ENCODE data around the gene MINK1. TPM values are rescaled to one million over a fixed set of nuclear protein-coding genes. Genes with fewer than 3 reads are reported as not detected.

The MINK1 gene
- total RNA-seq, 1 experiment from 2014 or later = 105 TPM

- 0 out of 2 replicates have a peak, but pooled peaks cover 5% of the 10 kb centered on the region for H3K4me1 Mint-ChIP-seq
- TF ChIP-seq MXD4 (CRISPR knock-in tag; IDR thresholded peaks at IDR 0.05; ENCODE audit: borderline replicate concordance) (no peak), IRF2 (CRISPR knock-in tag; IDR thresholded peaks at IDR 0.05; ENCODE audit: borderline replicate concordance, low read depth) (no peak), NFE2L1 (CRISPR knock-in tag; IDR thresholded peaks at IDR 0.05) (no peak), IRF1 (CRISPR knock-in tag; IDR thresholded peaks at IDR 0.05) (no peak), ATF1 (CRISPR knock-in tag; IDR thresholded peaks at IDR 0.05) (no peak), JAZF1 (CRISPR knock-in tag; IDR thresholded peaks at IDR 0.05) (no peak)
- no peak overlapping the region for H3K27ac Mint-ChIP-seq
- H3K9me3 Mint-ChIP-seq = no peaks in the 10 kb centered on the region
- no peak for DNase-seq (ENCODE audit: low spot score)
- H3K4me3 Mint-ChIP-seq = no peak overlapping the region
- ChIA-PET POLR2A (no interaction called here), CTCF (interaction anchor here (1.0 kb wide), 1 partner anchor 101 kb away, joined by 3 read pairs; no protein-coding TSS in a partner anchor)
- H3K27me3 Mint-ChIP-seq (ENCODE audit: low read depth) = no peaks in the 10 kb centered on the region
- H3K36me3 Mint-ChIP-seq = peaks cover 28% of the 10 kb centered on the region
- no peak for ATAC-seq
Observed at GRCh38 chr17:4891411-4892410, 58.6 kb downstream of the MINK1 start.

GRCh38 chr17:4892499-4893221 is 59.5 kb downstream of the MINK1 start:
- Mint-ChIP-seq H3K4me1 (0 out of 2 replicates have a peak, but pooled peaks cover 5% of the 10 kb centered on the region), H3K36me3 (peaks cover 21% of the 10 kb centered on the region), H3K27ac (no peak overlapping the region), H3K27me3 (ENCODE audit: low read depth) (no peaks in the 10 kb centered on the region), H3K4me3 (no peak overlapping the region), H3K9me3 (no peaks in the 10 kb centered on the region)
- TF ChIP-seq JUN (CRISPR knock-in tag; IDR thresholded peaks at IDR 0.05) (no peak), NFYB (CRISPR knock-in tag; conservative IDR thresholded peaks at IDR 0.05; ENCODE audit: low read depth) (no peak), GTF2I (CRISPR knock-in tag; conservative IDR thresholded peaks at IDR 0.05) (no peak), E2F5 (CRISPR knock-in tag; IDR thresholded peaks at IDR 0.05) (no peak), GABPB1 (CRISPR knock-in tag; IDR thresholded peaks at IDR 0.05) (no peak), OVOL2 (CRISPR knock-in tag; IDR thresholded peaks at IDR 0.05; ENCODE audit: borderline replicate concordance) (no peak), E2F4 (CRISPR knock-in tag; IDR thresholded peaks at IDR 0.05; ENCODE audit: borderline replicate concordance, low read depth) (no peak), ZNF425 (CRISPR knock-in tag; conservative IDR thresholded peaks at IDR 0.05) (no peak), ZNF317 (CRISPR knock-in tag; IDR thresholded peaks at IDR 0.05; ENCODE audit: borderline replicate concordance, low read depth) (no peak), NR1H2 (CRISPR knock-in tag; IDR thresholded peaks at IDR 0.05) (no peak)
- POLR2A ChIA-PET = no interaction called here
- ATAC-seq (no peak), DNase-seq (ENCODE audit: low spot score) (no peak)
- CTCF ChIA-PET = no interaction called here

All from WTC11 (cell line).